DND-41 (cell line): ENCODE data around the gene KRTAP9-8.

Experiments used
- ATAC-seq: fragments of 200-7000 bp; cut with Tn5 transposase; 3 replicates; pipeline ENCODE4 v1.9.1; 2021; ENCODE audit warnings: low read depth; ENCODE audit not compliant: insufficient read depth
- DNase-seq: peaks from one replicate; pipeline ENCODE4 v3.0.0-alpha.2; 2020
- H2AFZ ChIP-seq: 2 replicates; pipeline ENCODE4 v1.6.0; 2012; ENCODE audit warnings: low read depth, low read length
- H3K27ac ChIP-seq: 2 replicates; pipeline ENCODE4 v1.5.1; 2012; ENCODE audit warnings: low read length, inconsistent platforms
- H3K27me3 ChIP-seq: fragments of 200-600 bp; sonication (generic); 2 replicates; pipeline ENCODE4 v1.6.0; 2012; ENCODE audit warnings: low read length, mild to moderate bottlenecking, inconsistent platforms; ENCODE audit not compliant: insufficient read depth, poor library complexity
- H3K36me3 ChIP-seq: 2 replicates; pipeline ENCODE4 v1.5.1; 2012; ENCODE audit warnings: low read length, inconsistent platforms; ENCODE audit not compliant: insufficient read depth
- H3K4me1 ChIP-seq: 2 replicates; pipeline ENCODE4 v1.5.1; 2012; ENCODE audit warnings: mild to moderate bottlenecking, low read length; ENCODE audit not compliant: insufficient read depth
- H3K4me2 ChIP-seq: 2 replicates; pipeline ENCODE4 v1.6.0; 2012; ENCODE audit warnings: mild to moderate bottlenecking, moderate library complexity, low read length, inconsistent platforms; ENCODE audit not compliant: insufficient read depth
- H3K4me3 ChIP-seq, 2 experiments: fragments of 200-600 bp in 1 of 2; shearing (Covaris generic) in 1 of 2; 2 replicates each; pipeline ENCODE4 v1.5.1; 2012 to 2016; ENCODE audit warnings: inconsistent platforms in 2 of 2, low read length in 2 of 2, mild to moderate bottlenecking in 2 of 2, low read depth in 1 of 2, moderate library complexity in 1 of 2
- H3K79me2 ChIP-seq: 2 replicates; pipeline ENCODE4 v1.6.0; 2012; ENCODE audit warnings: low read length, inconsistent platforms; ENCODE audit not compliant: insufficient read depth
- H3K9ac ChIP-seq: 2 replicates; pipeline ENCODE4 v1.6.0; 2012; ENCODE audit warnings: low read depth, mild to moderate bottlenecking, inconsistent platforms, low read length, moderate library complexity
- H3K9me3 ChIP-seq: 2 replicates; pipeline ENCODE4 v1.5.1; 2012; ENCODE audit warnings: low read length, moderate library complexity, mild to moderate bottlenecking, inconsistent platforms; ENCODE audit not compliant: insufficient read depth, severe bottlenecking
- H4K20me1 ChIP-seq: 2 replicates; pipeline ENCODE4 v1.6.0; 2012; ENCODE audit warnings: low read length; ENCODE audit not compliant: insufficient read depth
- EZH2 ChIP-seq: IDR thresholded peaks from 3 replicates; pipeline ENCODE4 v1.6.1; 2012; ENCODE audit warnings: borderline replicate concordance, low read depth, mild to moderate bottlenecking, moderate library complexity, low read length, inconsistent platforms; ENCODE audit not compliant: severe bottlenecking
- TF ChIP-seq, protein P1 (sequence below): IDR thresholded peaks from 2 replicates; pipeline ENCODE4 v1.5.1; 2012; ENCODE audit warnings: borderline replicate concordance, low read length, moderate library complexity, mild to moderate bottlenecking; ENCODE audit not compliant: poor library complexity, severe bottlenecking; ENCODE audit errors: extremely low read depth

KRTAP9-8 gene

DNA sequence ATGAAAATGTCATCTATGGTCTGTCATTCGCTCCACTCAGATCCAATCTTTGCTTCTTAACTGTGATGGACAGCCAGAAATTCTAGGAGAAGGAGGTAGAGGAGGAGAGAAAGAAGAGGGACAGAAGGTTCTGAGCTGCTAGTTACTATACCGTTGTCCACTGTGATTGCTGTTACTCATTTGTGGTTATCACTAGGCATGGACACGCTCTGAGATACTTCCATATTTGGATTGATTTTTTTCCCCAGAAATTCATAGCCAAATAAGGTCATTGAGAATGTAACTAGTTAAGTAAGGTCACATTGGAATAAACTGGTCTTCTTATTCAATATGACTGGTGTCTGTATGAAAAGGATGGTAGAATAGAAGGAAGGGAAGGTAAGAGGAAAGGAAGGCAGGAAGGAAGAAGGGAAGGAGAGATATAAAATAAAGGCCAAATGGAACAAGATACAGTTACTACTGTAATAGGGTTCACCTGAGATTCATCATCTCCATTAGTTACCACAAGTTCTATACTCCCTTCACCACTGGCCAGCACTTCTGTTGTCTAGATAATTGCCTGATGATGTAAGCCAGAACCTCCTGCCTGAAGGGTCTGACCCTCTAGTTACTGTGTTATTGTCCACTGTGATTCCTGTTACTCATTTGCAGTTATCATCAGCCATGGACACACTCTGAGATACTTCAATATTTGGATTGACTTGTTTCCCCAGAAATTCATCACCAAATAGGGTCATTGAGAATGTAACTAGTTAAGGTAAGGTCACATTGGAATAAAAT lies 40.6 kb downstream of the KRTAP9-8 start:
- H3K9me3 ChIP-seq: no peaks in the 10 kb centered on the region
- no peak overlapping the region for H3K27ac ChIP-seq
- ATAC-seq: no peak
- H3K27me3 ChIP-seq: peaks cover 9% of the 10 kb centered on the region
- H3K4me2 ChIP-seq: no peak overlapping the region
- H3K4me3 ChIP-seq: no peak overlapping the region
- H2AFZ ChIP-seq: no peak overlapping the region
- DNase-seq: no peak
- TF ChIP-seq, protein P1, sequence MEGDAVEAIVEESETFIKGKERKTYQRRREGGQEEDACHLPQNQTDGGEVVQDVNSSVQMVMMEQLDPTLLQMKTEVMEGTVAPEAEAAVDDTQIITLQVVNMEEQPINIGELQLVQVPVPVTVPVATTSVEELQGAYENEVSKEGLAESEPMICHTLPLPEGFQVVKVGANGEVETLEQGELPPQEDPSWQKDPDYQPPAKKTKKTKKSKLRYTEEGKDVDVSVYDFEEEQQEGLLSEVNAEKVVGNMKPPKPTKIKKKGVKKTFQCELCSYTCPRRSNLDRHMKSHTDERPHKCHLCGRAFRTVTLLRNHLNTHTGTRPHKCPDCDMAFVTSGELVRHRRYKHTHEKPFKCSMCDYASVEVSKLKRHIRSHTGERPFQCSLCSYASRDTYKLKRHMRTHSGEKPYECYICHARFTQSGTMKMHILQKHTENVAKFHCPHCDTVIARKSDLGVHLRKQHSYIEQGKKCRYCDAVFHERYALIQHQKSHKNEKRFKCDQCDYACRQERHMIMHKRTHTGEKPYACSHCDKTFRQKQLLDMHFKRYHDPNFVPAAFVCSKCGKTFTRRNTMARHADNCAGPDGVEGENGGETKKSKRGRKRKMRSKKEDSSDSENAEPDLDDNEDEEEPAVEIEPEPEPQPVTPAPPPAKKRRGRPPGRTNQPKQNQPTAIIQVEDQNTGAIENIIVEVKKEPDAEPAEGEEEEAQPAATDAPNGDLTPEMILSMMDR: no peak
- TF ChIP-seq EZH2: no peak
- peaks cover 3% of the 10 kb centered on the region; the same call in 1 of the 2 replicates for H4K20me1 ChIP-seq
- H3K9ac ChIP-seq: no peak overlapping the region
- H3K36me3 ChIP-seq: no peaks in the 10 kb centered on the region
- no peaks in the 10 kb centered on the region for H3K4me1 ChIP-seq
- no peaks in the 10 kb centered on the region for H3K79me2 ChIP-seq

GRCh38 chr17:41284043-41284442 lies 46.2 kb downstream of the KRTAP9-8 start:
- Histone ChIP-seq H3K4me1 (no peaks in the 10 kb centered on the region), H3K36me3 (no peaks in the 10 kb centered on the region), H3K4me3 (no peak overlapping the region), H3K9me3 (no peaks in the 10 kb centered on the region), H3K27ac (no peak overlapping the region), H3K4me2 (no peak overlapping the region), H3K79me2 (no peaks in the 10 kb centered on the region), H3K27me3 (peaks cover 8% of the 10 kb centered on the region), H2AFZ (no peak overlapping the region), H4K20me1 (no peaks in the 10 kb centered on the region), H3K9ac (no peak overlapping the region)
- no peak for ATAC-seq
- no peak for DNase-seq
- TF ChIP-seq, protein P1: no peak
- no peak for TF ChIP-seq EZH2

GRCh38 chr17:41284546-41284945 lies 46.7 kb downstream of the KRTAP9-8 start:
- no peaks in the 10 kb centered on the region for H3K4me1 ChIP-seq
- no peak overlapping the region for H3K27ac ChIP-seq
- no peak overlapping the region for H3K4me3 ChIP-seq
- no peak overlapping the region for H2AFZ ChIP-seq
- TF ChIP-seq EZH2: no peak
- TF ChIP-seq, protein P1: no peak
- no peak overlapping the region for H3K9ac ChIP-seq
- peaks cover 8% of the 10 kb centered on the region for H3K27me3 ChIP-seq
- ATAC-seq: no peak
- no peaks in the 10 kb centered on the region for H3K9me3 ChIP-seq
- no peak overlapping the region for H3K4me2 ChIP-seq
- H3K36me3 ChIP-seq: no peaks in the 10 kb centered on the region
- no peak for DNase-seq
- no peaks in the 10 kb centered on the region for H3K79me2 ChIP-seq
- H4K20me1 ChIP-seq: no peaks in the 10 kb centered on the region

DNA sequence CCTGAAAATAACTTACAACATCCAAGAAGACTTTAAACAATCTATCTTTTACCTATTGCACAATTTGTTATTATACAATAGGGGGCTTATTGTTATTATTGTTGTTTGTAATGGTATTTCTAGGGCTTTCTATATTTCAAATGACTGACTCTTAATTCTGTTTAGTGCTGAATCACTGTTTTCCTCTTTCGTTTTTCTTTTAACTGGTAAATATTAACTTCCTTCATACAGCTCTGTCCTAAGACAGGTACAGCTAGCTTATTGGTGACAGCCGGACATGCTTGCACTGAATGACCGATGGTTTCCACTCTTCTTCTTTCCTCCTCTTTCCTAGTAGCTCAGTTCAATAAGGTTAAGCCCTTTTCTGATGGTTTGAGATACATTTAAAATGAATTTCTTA lies 49.3 kb downstream of the KRTAP9-8 start:
- Histone ChIP-seq H3K36me3 (no peaks in the 10 kb centered on the region), H3K9me3 (no peaks in the 10 kb centered on the region), H3K4me3 (no peak overlapping the region), H2AFZ (no peak overlapping the region), H3K4me2 (no peak overlapping the region), H3K27ac (no peak overlapping the region), H3K79me2 (no peaks in the 10 kb centered on the region), H3K9ac (no peak overlapping the region), H4K20me1 (no peaks in the 10 kb centered on the region), H3K4me1 (no peaks in the 10 kb centered on the region), H3K27me3 (peaks cover 11% of the 10 kb centered on the region)
- no peak for DNase-seq
- no peak for TF ChIP-seq EZH2
- TF ChIP-seq, protein P1: no peak
- no peak for ATAC-seq
